Umbilical cord (tissue), 2 donors: ENCODE results near the gene MSI2. TPM values are rescaled to one million over a fixed set of nuclear protein-coding genes. Genes with fewer than 3 reads are reported as not detected.

ENCODE experiments used
- DNase-seq: peaks from one replicate; pipeline ENCODE4 v3.0.0-alpha.2; 2015; ENCODE audit warnings: low spot score
- total RNA-seq: library from RNA; depleted of rRNA; stranded (reverse); fragments of >200 nt; gene quantifications from one replicate; pipeline ENCODE4 v1.2.3, GENCODE V29; 2014; ENCODE audit warnings: low replicate concordance; ENCODE audit not compliant: insufficient read depth

Gene MSI2
- total RNA-seq, 1 donor from 2014 or later = 62.6 TPM

DNA sequence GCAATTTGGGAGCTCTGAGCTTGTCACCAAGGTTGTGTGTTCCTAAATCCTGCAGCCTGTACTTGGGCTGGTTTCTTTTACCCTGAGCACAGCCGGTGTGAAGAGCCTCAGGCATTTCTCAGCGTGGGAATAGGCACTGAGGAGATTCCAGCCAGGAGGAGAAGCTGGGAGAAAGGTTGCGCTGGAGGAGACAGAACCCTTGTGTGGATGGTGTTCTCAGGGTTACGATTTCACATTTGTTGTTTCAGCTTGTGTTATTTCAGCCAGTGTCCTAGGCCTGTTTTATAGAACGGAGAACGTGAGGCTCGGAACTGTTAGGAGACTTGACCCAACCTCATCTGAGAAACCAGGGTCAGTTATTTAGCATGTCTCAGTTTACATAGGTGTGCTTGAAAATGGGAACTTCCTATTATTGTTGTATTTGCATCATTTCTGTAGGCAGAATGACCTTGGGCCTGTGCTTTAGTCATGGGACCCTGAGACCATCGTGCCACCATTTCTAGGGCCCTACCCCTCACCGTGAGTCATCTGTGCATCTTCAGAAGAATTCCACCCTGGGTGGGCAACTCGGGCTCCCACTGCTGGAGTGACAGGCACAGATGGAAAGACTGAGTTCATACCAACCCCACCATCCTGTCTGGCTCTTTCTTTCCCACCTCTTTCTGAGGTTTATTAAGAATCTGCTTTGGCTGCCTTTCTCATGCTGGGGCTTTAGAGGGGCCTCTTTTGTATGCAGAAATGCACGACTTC is 134.9 kb downstream of the MSI2 start:
- DNase-seq = no peak

- no peak for DNase-seq
These were observed 135.6 kb downstream of the MSI2 start for GRCh38 chr17:57391857-57392471.

DNA sequence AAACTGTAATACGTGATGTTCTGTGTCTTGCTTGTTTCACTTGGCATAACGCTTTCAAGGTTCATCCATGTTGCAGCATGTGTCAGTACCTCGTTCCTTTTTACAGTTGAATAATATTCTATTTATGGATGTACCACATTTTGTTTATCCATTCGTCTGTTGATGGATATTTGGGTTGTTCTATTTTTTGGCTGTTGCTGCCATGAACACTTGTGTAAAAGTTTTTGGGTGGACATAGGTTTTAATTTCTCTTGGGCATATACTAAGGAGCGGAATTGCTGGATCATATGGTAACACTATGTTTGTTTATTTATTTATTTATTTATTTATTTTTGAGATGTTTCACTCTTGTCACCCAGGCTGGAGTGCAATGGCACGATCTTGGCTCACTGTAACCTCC is 137.0 kb downstream of the MSI2 start:
- no peak for DNase-seq

GRCh38 chr17:57394375-57394774 is 138.1 kb downstream of the MSI2 start:
- no peak for DNase-seq

DNA sequence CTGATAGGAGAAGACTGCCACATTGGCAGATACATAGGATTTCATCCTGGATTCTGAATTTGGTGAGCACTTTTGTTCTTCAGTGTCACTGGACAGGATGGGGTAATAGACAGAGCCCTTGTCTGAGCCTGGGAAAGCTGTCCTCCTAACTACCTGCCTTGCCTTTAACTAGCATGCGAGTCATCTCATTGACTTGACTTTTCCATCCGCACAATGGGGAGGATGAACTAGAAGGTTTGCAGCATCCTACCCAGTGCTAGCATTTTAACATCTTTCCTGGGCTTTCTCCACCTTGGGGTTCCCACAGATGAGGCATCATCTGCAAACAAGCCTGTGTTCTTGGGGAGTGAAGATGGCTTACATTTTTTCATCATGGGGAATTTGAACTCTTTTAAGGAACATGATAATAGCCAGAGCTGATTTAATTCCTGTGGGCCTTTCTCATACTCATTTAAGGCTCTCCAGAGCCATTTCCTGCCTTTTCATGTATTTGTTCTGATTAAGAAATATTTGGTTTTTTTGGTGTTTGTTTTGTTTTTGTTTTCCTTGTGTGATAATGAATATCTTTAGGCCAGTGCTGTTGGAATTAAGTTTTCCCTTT is 139.5 kb downstream of the MSI2 start:
- DNase-seq = no peak

GRCh38 chr17:57396511-57396921 is 140.2 kb downstream of the MSI2 start:
- DNase-seq = peak; percentile 60

DNA sequence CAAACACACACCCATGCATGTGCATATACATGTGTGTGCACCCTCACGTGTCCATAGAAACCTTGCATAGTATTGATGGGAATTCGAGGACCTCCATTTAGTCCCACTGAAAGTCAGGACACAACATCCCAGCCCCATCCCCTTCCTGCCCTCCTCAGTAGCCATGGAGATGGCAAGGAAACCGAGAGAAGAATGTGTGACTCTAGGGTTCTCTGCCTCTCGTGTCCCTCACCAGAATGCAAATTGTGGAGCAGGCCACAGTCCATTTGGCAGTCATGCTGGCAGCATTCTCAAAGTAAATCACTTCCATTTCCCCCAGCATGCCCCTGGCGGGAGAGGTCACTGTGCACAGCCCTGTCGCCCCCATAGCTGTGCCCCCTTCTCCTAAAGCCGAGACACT is 141.1 kb downstream of the MSI2 start:
- no peak for DNase-seq

DNA sequence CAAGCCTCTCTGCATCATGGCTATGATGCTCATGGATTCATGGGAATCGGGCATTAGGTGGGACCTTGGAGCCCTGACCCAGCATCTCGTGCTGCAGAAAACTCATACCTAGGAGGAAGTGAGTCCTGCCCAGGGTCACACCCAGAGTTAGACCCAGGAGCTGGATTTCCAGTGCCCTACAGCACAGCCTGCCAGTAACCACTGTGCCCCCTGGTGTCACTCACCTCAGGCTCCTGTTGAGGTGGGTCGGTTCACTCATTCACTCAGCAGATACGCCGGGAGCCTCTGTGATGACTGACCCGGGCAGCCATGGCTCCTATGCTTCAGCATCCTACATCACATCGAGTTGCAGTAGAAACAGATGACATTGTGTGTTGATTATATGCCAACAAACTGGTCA is 143.4 kb downstream of the MSI2 start:
- DNase-seq = no peak

- no peak for DNase-seq
These were observed 144.3 kb downstream of the MSI2 start for GRCh38 chr17:57400648-57401047.

DNA sequence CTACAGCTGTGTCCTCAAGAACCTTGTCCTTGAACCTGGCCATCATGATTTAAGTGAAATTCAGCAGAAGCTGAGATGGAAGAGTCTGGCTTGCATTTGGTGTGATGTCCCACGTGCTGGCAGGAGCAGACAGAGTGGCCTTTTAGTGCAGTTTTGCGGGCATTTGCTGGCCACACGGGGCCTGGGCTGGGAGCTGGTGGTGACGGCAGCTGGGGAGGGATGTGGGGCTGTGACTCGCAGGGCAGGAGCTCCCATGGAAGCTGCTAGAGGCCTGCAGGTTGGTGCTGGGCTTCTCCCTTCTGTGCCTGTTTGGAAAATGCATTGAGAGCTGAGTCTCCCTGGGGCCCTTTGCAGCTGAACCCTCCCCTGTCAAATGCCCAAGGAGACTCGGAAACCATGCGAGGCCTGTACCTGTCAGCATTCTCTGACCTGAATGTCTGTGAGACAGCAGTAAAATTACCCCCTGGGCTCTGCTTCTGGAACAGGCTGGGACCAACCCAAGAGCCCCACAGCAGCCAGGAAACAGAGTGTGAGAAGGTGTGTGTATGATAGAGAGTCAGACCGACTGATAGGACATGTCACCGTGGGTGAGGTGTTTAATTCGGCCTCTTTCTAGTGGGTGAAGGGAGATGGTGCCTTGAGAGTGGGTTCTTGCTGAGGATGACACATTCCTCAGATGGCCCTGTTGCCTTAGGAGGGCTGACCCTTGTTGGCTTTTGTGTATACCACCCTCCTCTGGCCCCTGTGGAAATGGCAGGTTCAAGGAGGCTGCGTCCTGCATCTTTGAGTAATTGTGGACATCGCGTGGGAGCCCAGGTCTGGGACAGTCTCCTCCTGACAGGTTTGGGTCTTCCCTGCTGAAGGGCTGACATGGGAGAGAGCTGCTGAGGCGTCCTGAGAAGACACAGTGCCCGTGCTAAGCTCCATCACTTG is 145.5 kb downstream of the MSI2 start:
- no peak for DNase-seq

DNA sequence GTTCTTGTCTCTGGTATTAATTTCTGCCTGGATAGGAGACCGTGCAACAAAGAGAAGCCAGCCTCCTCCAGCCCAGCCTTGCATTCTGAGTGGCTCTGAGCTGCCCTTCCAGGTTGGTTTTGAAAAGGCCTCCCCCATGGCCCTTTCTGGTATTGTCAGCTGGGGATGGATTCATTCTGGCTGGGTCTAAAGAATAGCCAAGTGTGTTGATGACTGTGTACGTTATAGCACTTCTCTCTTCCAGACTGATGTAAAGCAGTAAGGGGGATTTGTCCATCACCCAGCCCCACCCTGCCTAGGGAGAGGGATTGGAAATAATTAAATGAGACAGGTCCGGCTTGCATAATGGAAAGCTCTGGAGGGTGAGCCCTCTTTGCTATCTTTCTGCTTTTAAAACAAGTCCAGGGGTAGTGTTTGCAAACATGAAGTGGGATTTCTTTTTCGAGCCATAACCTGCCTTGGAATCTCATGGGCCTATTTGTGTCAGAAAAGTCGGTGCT is 146.4 kb downstream of the MSI2 start:
- peak; percentile 71 for DNase-seq

- no peak for DNase-seq
These were observed 146.9 kb downstream of the MSI2 start for GRCh38 chr17:57403236-57403635.

DNA sequence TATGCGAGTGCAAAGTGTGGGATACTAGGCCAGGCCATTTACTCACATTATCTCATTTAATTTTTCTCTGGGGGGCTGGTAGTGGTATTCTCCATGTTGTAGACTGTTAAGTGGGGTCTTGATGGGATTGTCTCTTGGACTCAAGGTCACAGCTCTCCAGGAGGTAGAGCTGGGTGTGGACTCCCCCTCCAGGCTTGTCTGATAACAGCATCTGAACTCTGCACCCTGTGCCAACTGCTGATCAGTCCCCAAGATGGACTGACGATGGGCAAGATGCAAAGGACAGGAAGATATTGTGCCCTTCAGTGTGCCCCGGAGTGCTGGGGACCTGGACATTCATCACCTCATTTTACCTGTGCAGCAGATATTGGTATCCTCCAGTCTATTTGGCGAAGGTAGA is 147.8 kb downstream of the MSI2 start:
- DNase-seq = no peak

DNA sequence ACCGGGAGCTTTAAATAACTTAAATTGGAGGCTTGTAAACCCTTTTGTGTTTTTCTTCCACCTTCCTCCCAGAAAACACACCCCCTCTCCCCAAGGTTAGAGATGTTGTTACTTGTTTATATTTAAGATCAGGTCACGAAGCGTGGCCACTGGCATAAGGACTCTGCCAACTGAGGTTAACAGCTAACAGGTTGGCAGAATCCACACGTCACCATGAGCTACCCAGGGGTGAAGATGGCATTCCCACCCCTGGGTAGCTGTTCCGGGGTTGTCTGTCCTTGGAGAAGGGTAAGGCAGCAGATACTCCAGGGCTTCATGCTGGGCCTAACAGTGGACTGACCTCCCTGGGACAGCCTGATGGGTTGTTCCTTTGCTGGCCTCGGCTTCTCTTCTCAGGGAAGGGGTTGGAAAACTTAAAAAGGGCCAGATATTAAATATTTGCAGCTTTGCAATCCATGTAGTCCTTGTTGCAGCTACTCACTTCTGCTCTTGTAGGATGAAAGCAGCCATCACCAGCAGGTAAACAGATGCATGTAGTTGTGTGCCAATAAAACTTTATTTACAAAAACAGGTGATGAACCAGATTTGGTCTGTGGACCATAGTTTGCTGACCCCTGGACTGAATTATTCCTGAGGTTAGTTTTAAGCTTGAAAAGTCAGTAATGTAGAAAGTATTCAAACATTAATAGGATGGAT is 148.6 kb downstream of the MSI2 start:
- DNase-seq = no peak

GRCh38 chr17:57405491-57406072 is 149.3 kb downstream of the MSI2 start:
- DNase-seq = no peak

GRCh38 chr17:57406131-57406980 is 150.0 kb downstream of the MSI2 start:
- DNase-seq = no peak

DNA sequence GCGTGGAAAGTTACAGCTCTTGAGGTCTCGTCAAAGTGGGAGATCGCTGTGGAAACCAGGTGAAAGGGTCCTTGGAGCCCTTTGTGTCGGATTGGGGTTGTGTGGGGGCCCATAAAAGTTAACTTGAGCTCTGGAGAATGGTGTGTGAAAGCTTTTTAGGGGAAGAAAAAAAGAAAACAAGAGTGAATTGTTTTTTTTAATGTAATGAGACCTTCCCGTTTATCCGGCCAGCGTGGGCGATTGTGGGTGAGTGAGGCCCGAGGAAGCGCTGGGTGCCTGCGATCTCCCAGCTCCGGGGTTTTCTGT is 150.6 kb downstream of the MSI2 start:
- DNase-seq = no peak

DNA sequence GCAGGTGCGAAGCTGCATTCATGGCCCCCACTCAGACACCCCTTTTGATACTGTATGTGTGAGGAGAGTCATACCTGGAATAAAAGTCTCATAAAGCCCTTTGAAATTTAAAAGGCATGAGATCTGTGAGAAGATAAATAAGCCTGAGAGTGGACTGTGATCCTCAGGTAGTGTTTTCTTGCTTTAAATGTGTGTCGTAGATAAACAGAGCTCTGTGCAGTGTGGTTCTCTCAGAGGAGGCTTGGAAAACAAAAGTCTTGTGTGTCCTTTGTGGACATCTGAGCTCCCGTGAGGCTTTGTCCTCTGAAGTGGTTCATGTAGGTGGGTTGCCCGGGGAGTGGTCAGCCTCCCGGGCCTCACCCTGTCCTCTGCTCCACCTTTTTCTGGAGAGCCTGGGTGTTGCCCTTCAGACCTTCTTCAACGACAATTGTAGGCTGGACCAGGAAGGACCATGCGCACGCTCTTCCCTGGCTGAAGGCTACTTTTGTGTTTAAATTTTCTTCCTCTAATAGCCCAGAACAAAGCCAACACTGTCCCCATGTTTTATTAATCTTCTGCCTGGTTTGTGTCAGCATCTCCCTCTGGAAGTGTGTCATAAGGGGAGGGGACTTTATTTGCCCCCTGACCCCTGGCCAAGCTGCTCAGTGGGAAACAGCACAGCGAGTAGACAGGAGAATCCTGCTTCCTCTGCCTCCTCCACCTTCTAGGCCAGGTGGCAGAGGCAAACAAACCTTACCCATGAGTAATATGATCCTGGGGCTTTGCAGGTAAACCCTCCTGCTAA is 151.2 kb downstream of the MSI2 start:
- DNase-seq = no peak
